ENCODE results near the gene FRMPD4. TPM values are rescaled to one million over a fixed set of nuclear protein-coding genes. Genes with fewer than 3 reads are reported as not detected.
A peak's percentile ranks its signal among the peaks of the same experiment; 100 is the strongest.

Gene FRMPD4
- total RNA-seq, 1 donor from 2014 or later = 0.54 TPM

DNA sequence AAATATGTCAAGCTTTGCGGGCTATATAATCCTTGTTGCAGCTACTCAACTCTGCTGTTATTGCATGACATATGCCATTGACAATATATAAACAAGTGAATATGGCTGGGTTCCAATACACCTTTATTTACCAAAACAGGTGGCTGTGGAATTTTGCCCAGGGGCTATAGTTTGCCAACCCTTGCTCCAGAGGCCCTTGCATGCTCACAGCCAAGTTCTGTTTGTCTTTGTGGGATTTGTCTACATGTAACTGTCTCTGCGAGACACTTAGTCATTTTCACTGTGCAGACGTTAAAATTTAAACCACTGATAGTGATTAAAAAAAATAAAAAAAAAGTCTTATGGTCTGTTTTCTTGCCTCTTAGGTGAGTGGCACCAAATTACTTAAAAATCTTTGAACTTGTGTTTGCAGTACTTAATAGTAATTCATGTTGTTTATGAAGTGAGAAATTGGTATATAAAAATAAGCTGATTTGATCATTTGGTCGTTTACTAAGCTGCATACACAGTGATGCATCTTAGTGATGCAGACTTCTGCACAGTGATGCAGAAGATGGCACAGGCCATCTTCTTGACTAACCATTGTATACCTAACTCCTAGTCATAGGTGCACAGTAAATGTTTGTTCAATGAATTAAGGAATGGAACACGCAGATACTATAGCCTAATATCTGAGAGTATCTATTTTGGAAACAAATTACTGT is 170.9 kb downstream of the FRMPD4 start:
- H3K27me3 Mint-ChIP-seq (ENCODE audit: low read depth, unreplicated experiment) = no peaks in the 10 kb centered on the region
- peak; percentile 32 for FAIRE-seq
- Histone ChIP-seq H3K4me2 (ENCODE audit: low read length) (no peak overlapping the region), H3K27ac (ENCODE audit: low read depth, low read length) (no peak overlapping the region), H3K9ac (ENCODE audit: low read length) (no peak overlapping the region), H4K20me1 (ENCODE audit: insufficient read depth, low read length) (no peaks in the 10 kb centered on the region), H3K4me3 (ENCODE audit: insufficient read depth, low read depth, low read length) (no peak overlapping the region), H3K27me3 (ENCODE audit: insufficient read depth, low read length) (no peaks in the 10 kb centered on the region), H3K36me3 (ENCODE audit: insufficient read depth, low read length) (no peaks in the 10 kb centered on the region), H3K4me1 (ENCODE audit: insufficient read depth, low read length) (no peaks in the 10 kb centered on the region), H3K9me3 (ENCODE audit: insufficient read depth, low read depth, low read length) (no peaks in the 10 kb centered on the region), H3K79me2 (ENCODE audit: insufficient read depth, low read length) (no peaks in the 10 kb centered on the region), H2AFZ (ENCODE audit: low read depth, low read length) (no peak overlapping the region)
- no peak overlapping the region for H3K27ac Mint-ChIP-seq (ENCODE audit: unreplicated experiment)
- no peaks in the 10 kb centered on the region for H3K36me3 Mint-ChIP-seq (ENCODE audit: low read depth, unreplicated experiment)
- H3K4me3 Mint-ChIP-seq (ENCODE audit: unreplicated experiment) = no peak overlapping the region
- no peak for DNase-seq (ENCODE audit: low read depth)
- H3K4me1 Mint-ChIP-seq (ENCODE audit: low read depth, unreplicated experiment) = no peaks in the 10 kb centered on the region
- TF ChIP-seq, protein P1, sequence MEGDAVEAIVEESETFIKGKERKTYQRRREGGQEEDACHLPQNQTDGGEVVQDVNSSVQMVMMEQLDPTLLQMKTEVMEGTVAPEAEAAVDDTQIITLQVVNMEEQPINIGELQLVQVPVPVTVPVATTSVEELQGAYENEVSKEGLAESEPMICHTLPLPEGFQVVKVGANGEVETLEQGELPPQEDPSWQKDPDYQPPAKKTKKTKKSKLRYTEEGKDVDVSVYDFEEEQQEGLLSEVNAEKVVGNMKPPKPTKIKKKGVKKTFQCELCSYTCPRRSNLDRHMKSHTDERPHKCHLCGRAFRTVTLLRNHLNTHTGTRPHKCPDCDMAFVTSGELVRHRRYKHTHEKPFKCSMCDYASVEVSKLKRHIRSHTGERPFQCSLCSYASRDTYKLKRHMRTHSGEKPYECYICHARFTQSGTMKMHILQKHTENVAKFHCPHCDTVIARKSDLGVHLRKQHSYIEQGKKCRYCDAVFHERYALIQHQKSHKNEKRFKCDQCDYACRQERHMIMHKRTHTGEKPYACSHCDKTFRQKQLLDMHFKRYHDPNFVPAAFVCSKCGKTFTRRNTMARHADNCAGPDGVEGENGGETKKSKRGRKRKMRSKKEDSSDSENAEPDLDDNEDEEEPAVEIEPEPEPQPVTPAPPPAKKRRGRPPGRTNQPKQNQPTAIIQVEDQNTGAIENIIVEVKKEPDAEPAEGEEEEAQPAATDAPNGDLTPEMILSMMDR (IDR thresholded peaks at IDR 0.05; ENCODE audit: insufficient read depth, low read depth, low read length) = no peak
- peaks cover 3% of the 10 kb centered on the region for H3K9me3 Mint-ChIP-seq (ENCODE audit: unreplicated experiment)

DNA sequence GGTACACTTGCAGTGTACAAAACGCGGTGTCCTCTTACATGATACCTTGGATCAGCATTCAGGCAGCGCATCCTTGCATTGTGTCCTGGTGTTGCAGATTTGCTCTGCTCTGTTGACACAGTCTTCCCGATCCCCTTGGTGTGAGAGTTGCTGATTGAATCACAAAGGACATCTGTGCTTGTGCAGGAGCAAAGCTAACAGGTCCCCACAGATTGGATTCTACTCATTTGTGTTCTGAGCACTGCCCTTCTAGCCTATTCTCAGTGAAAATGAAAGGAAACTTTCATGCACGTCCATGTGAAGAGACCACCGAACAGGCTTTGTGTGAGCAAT is 171.4 kb downstream of the FRMPD4 start:
- H3K36me3 Mint-ChIP-seq (ENCODE audit: low read depth, unreplicated experiment) = no peaks in the 10 kb centered on the region
- Histone ChIP-seq H4K20me1 (ENCODE audit: insufficient read depth, low read length) (no peaks in the 10 kb centered on the region), H3K4me1 (ENCODE audit: insufficient read depth, low read length) (no peaks in the 10 kb centered on the region), H3K27ac (ENCODE audit: low read depth, low read length) (no peak overlapping the region), H3K27me3 (ENCODE audit: insufficient read depth, low read length) (no peaks in the 10 kb centered on the region), H3K79me2 (ENCODE audit: insufficient read depth, low read length) (no peaks in the 10 kb centered on the region), H2AFZ (ENCODE audit: low read depth, low read length) (no peak overlapping the region), H3K9ac (ENCODE audit: low read length) (no peak overlapping the region), H3K4me2 (ENCODE audit: low read length) (no peak overlapping the region), H3K9me3 (ENCODE audit: insufficient read depth, low read depth, low read length) (no peaks in the 10 kb centered on the region), H3K4me3 (ENCODE audit: insufficient read depth, low read depth, low read length) (no peak overlapping the region), H3K36me3 (ENCODE audit: insufficient read depth, low read length) (no peaks in the 10 kb centered on the region)
- H3K27me3 Mint-ChIP-seq (ENCODE audit: low read depth, unreplicated experiment) = no peaks in the 10 kb centered on the region
- peaks cover 3% of the 10 kb centered on the region for H3K9me3 Mint-ChIP-seq (ENCODE audit: unreplicated experiment)
- no peak for TF ChIP-seq EZH2 (IDR thresholded peaks at IDR 0.05; ENCODE audit: insufficient read depth, low read length)
- TF ChIP-seq, protein P1 (IDR thresholded peaks at IDR 0.05; ENCODE audit: insufficient read depth, low read depth, low read length) = no peak
- no peak for DNase-seq (ENCODE audit: low read depth)
- H3K4me1 Mint-ChIP-seq (ENCODE audit: low read depth, unreplicated experiment) = no peaks in the 10 kb centered on the region
- no peak overlapping the region for H3K27ac Mint-ChIP-seq (ENCODE audit: unreplicated experiment)
- no peak for FAIRE-seq
- H3K4me3 Mint-ChIP-seq (ENCODE audit: unreplicated experiment) = no peak overlapping the region

DNA sequence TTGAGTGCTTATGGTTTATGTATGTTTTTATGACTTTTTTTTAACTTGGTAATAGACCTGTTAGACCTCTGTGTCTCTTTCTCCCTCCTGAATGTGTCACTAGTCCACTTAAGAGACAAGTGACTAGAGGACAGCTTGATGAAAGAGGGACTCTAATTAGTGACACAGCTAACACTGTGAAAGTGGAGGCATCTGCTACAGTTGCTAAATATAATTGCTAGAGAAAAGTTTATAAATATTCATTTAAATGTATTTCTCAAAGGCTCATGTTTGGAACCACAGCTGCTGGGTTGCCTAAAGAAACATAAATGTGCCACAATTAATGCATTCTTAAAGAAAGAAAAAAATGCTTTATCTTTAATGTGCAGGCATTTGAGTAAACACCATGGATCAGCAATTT is 176.4 kb downstream of the FRMPD4 start:
- no peak for FAIRE-seq

More for the DNA sequence above, 176.4 kb downstream of the FRMPD4 start:
- TF ChIP-seq, protein P1 (IDR thresholded peaks at IDR 0.05; ENCODE audit: insufficient read depth, low read depth, low read length) = no peak
- TF ChIP-seq EZH2 (IDR thresholded peaks at IDR 0.05; ENCODE audit: insufficient read depth, low read length) = no peak
- Mint-ChIP-seq H3K27ac (ENCODE audit: unreplicated experiment) (no peak overlapping the region), H3K27me3 (ENCODE audit: low read depth, unreplicated experiment) (no peaks in the 10 kb centered on the region), H3K36me3 (ENCODE audit: low read depth, unreplicated experiment) (no peaks in the 10 kb centered on the region), H3K4me3 (ENCODE audit: unreplicated experiment) (no peak overlapping the region), H3K4me1 (ENCODE audit: low read depth, unreplicated experiment) (no peaks in the 10 kb centered on the region), H3K9me3 (ENCODE audit: unreplicated experiment) (peaks cover 3% of the 10 kb centered on the region)
- no peaks in the 10 kb centered on the region for H4K20me1 ChIP-seq (ENCODE audit: insufficient read depth, low read length)
- no peak overlapping the region for H2AFZ ChIP-seq (ENCODE audit: low read depth, low read length)
- no peaks in the 10 kb centered on the region for H3K27me3 ChIP-seq (ENCODE audit: insufficient read depth, low read length)
- H3K4me2 ChIP-seq (ENCODE audit: low read length) = no peak overlapping the region
- H3K79me2 ChIP-seq (ENCODE audit: insufficient read depth, low read length) = no peaks in the 10 kb centered on the region
- no peak overlapping the region for H3K9ac ChIP-seq (ENCODE audit: low read length)
- H3K4me3 ChIP-seq (ENCODE audit: insufficient read depth, low read depth, low read length) = no peak overlapping the region
- no peaks in the 10 kb centered on the region for H3K4me1 ChIP-seq (ENCODE audit: insufficient read depth, low read length)
- H3K9me3 ChIP-seq (ENCODE audit: insufficient read depth, low read depth, low read length) = no peaks in the 10 kb centered on the region
- H3K27ac ChIP-seq (ENCODE audit: low read depth, low read length) = no peak overlapping the region
- H3K36me3 ChIP-seq (ENCODE audit: insufficient read depth, low read length) = no peaks in the 10 kb centered on the region
- no peak for DNase-seq (ENCODE audit: low read depth)

Measured in astrocyte (in vitro differentiated cells and primary cell).